PC-9 (cell line): Measurements from ENCODE around the gene TMPRSS12. TPM values are rescaled to one million over a fixed set of nuclear protein-coding genes. Genes with fewer than 3 reads are reported as not detected.

ENCODE experiments used
- BruUV-seq: library from RNA; stranded (reverse); fragments of 400-500 nt; replicated peaks from 2 replicates; lab custom pipeline; 2021; lab: Mats Ljungman, UMichigan
- CTCF ChIA-PET: fragments of 300-600 bp; sonication (Branson Sonifier 250); formaldehyde crosslinking; loops from one replicate; lab custom pipeline; 2022; ENCODE audit warnings: antibody characterized with exemption; lab: Charles Lee
- POLR2A ChIA-PET: fragments of 300-600 bp; sonication (Branson Sonifier 250); formaldehyde crosslinking; loops from one replicate; lab custom pipeline; 2022; ENCODE audit warnings: antibody characterized with exemption; ENCODE audit not compliant: unreplicated experiment; lab: Charles Lee
- DNase-seq, 2 experiments: peaks; one replicate each; pipeline versions ENCODE4 v3.0.0 to v3.0.0-alpha.2; 2015 to 2022; ENCODE audit warnings: mixed read lengths in 1 of 2
- H2AFZ ChIP-seq: fragments of 200-600 bp; sonication (generic); 2 replicates; pipeline ENCODE4 v1.8.1; 2017; ENCODE audit warnings: antibody characterized with exemption
- H3F3A ChIP-seq: fragments of 200-600 bp; sonication (generic); 2 replicates; pipeline ENCODE4 v1.8.1; 2017; ENCODE audit warnings: antibody characterized with exemption, mild to moderate bottlenecking, low read depth; ENCODE audit not compliant: insufficient read depth
- H3K27ac ChIP-seq: fragments of 200-600 bp; sonication (generic); 2 replicates; pipeline ENCODE4 v1.6.1; 2016; ENCODE audit warnings: mixed run types
- H3K27me3 ChIP-seq: fragments of 200-600 bp; sonication (generic); 2 replicates; pipeline ENCODE4 v1.6.1; 2016; ENCODE audit warnings: low read depth, mixed run types; ENCODE audit not compliant: insufficient read depth
- H3K36me3 ChIP-seq: fragments of 200-600 bp; sonication (generic); 2 replicates; pipeline ENCODE4 v1.6.1; 2016; ENCODE audit warnings: low read depth, mixed run types
- H3K4me1 ChIP-seq: fragments of 200-600 bp; sonication (generic); replicated peaks from 2 replicates; pipeline ENCODE4 v1.6.1; 2016; ENCODE audit warnings: mixed run types; ENCODE audit not compliant: insufficient read depth
- H3K4me2 ChIP-seq: fragments of 200-600 bp; sonication (generic); 2 replicates; pipeline ENCODE4 v1.6.1; 2017; ENCODE audit warnings: mixed run types
- H3K4me3 ChIP-seq: fragments of 200-600 bp; sonication (generic); 2 replicates; pipeline ENCODE4 v1.6.1; 2016; ENCODE audit warnings: mixed run types
- H3K79me2 ChIP-seq: fragments of 200-600 bp; sonication (generic); 2 replicates; pipeline ENCODE4 v1.6.1; 2017; ENCODE audit warnings: low read depth, mixed run types
- H3K9me2 ChIP-seq: fragments of 200-600 bp; sonication (generic); 2 replicates; pipeline ENCODE4 v1.8.1; 2017; ENCODE audit warnings: mild to moderate bottlenecking; ENCODE audit not compliant: insufficient read depth
- H3K9me3 ChIP-seq: fragments of 200-600 bp; sonication (generic); 2 replicates; pipeline ENCODE4 v1.8.1; 2016; ENCODE audit warnings: low read depth; ENCODE audit not compliant: insufficient read depth
- H4K20me1 ChIP-seq: fragments of 200-600 bp; sonication (generic); 2 replicates; pipeline ENCODE4 v1.8.1; 2017; ENCODE audit not compliant: insufficient read depth
- CTCF ChIP-seq: fragments of 200-600 bp; sonication (generic); conservative IDR thresholded peaks from 2 replicates; pipeline ENCODE4 v1.6.1; 2017; ENCODE audit warnings: mixed run types, antibody characterized with exemption, mild to moderate bottlenecking, moderate library complexity
- EZH2 ChIP-seq: fragments of 200-600 bp; sonication (generic); IDR thresholded peaks from 2 replicates; pipeline ENCODE4 v1.8.0; 2017; ENCODE audit warnings: antibody characterized with exemption, low read depth
- intact Hi-C: fragments of 100-400 bp; cut with micrococcal nuclease; formaldehyde crosslinking; loops from one replicate; pipeline ENCODE4 v1.10.0; 2022; ENCODE audit not compliant: unreplicated experiment
- total RNA-seq: library from RNA; stranded (reverse); gene quantifications from 2 replicates; pipeline ENCODE4 v1.2.3, GENCODE V29; 2021

The TMPRSS12 gene
- total RNA-seq, 1 experiment from 2014 or later: not detected

- no peak overlapping the region for H3K27ac ChIP-seq
- intact Hi-C loops: loop anchor here (10.0 kb wide), 2 partner anchors 78 to 102 kb away; partner anchors contain the start of genes SLC11A2 and TMPRSS12
- TF ChIP-seq CTCF (no peak), EZH2 (no peak)
Observed at GRCh38 chr12:50922820-50923219, 80.1 kb downstream of the TMPRSS12 start.

GRCh38 chr12:50923361-50924130, 80.8 kb downstream of the TMPRSS12 start:
- Histone ChIP-seq H3K4me1 (peaks cover 19% of the 10 kb centered on the region), H3K9me2 (no peaks in the 10 kb centered on the region), H2AFZ (0 out of 2 replicates have a peak overlapping the region, but pooled peaks have one; percentile 16), H3K36me3 (no peaks in the 10 kb centered on the region), H3K79me2 (no peaks in the 10 kb centered on the region), H3K27ac (no peak overlapping the region), H3K27me3 (no peaks in the 10 kb centered on the region), H3K4me2 (peak overlapping the region; percentile 63), H3K9me3 (no peaks in the 10 kb centered on the region), H3K4me3 (no peak overlapping the region; the same call in 1 of the 2 replicates), H4K20me1 (no peaks in the 10 kb centered on the region), H3F3A (0 out of 2 replicates have a peak, but pooled peaks cover 5% of the 10 kb centered on the region)
- no peak for TF ChIP-seq CTCF
- TF ChIP-seq EZH2: no peak
- intact Hi-C loops: loop anchor here (10.0 kb wide), 2 partner anchors 79 to 101 kb away; partner anchors contain the start of genes SLC11A2 and TMPRSS12
- CTCF ChIA-PET: interaction anchor here (0.6 to 0.9 kb wide), 2 partner anchors 61 to 951 kb away, joined by 3 to 4 read pairs; no protein-coding TSS in a partner anchor
- POLR2A ChIA-PET: interaction anchor here (0.5 kb wide), 1 partner anchor 517 kb away, joined by 4 read pairs; no protein-coding TSS in a partner anchor
- DNase-seq: no peak
- BruUV-seq: no TSS peak

More at GRCh38 chr12:50922820-50923219, 80.1 kb downstream of the TMPRSS12 start:
- no peak overlapping the region for H2AFZ ChIP-seq
- H3F3A ChIP-seq: 0 out of 2 replicates have a peak, but pooled peaks cover 5% of the 10 kb centered on the region
- no TSS peak for BruUV-seq
- DNase-seq: no peak
- CTCF ChIA-PET: interaction anchor here (0.6 kb wide), 3 partner anchors 129 to 952 kb away, joined by 4 to 5 read pairs (median 5); no protein-coding TSS in a partner anchor
- peaks cover 19% of the 10 kb centered on the region for H3K4me1 ChIP-seq
- no peak overlapping the region for H3K4me2 ChIP-seq
- no peaks in the 10 kb centered on the region for H3K79me2 ChIP-seq
- no peaks in the 10 kb centered on the region for H4K20me1 ChIP-seq
- no peaks in the 10 kb centered on the region for H3K27me3 ChIP-seq
- no peaks in the 10 kb centered on the region for H3K36me3 ChIP-seq
- H3K9me3 ChIP-seq: no peaks in the 10 kb centered on the region
- H3K9me2 ChIP-seq: no peaks in the 10 kb centered on the region
- POLR2A ChIA-PET: no interaction called here
- no peak overlapping the region for H3K4me3 ChIP-seq

- no peak for TF ChIP-seq CTCF
- TF ChIP-seq EZH2: no peak
- CTCF ChIA-PET: interaction anchor here (0.7 to 0.9 kb wide), 2 partner anchors 37 to 62 kb away, joined by 3 read pairs; no protein-coding TSS in a partner anchor
- no peak for DNase-seq
- BruUV-seq: no TSS peak
- no peaks in the 10 kb centered on the region for H4K20me1 ChIP-seq
- 0 out of 2 replicates have a peak, but pooled peaks cover 5% of the 10 kb centered on the region for H3F3A ChIP-seq
- intact Hi-C loops: loop anchor here (10.0 kb wide), 2 partner anchors 79 to 101 kb away; partner anchors contain the start of genes SLC11A2 and TMPRSS12
- H3K4me3 ChIP-seq: no peak overlapping the region; the same call in 1 of the 2 replicates
- H3K36me3 ChIP-seq: no peaks in the 10 kb centered on the region
- no peaks in the 10 kb centered on the region for H3K9me3 ChIP-seq
- H3K9me2 ChIP-seq: no peaks in the 10 kb centered on the region
- H3K27ac ChIP-seq: no peak overlapping the region
- peaks cover 19% of the 10 kb centered on the region for H3K4me1 ChIP-seq
- H3K27me3 ChIP-seq: no peaks in the 10 kb centered on the region
- 0 out of 2 replicates have a peak overlapping the region, but pooled peaks have one; percentile 16 for H2AFZ ChIP-seq
- POLR2A ChIA-PET: interaction anchor here (0.5 kb wide), 1 partner anchor 517 kb away, joined by 4 read pairs; no protein-coding TSS in a partner anchor
- H3K4me2 ChIP-seq: peak overlapping the region; percentile 63
- H3K79me2 ChIP-seq: no peaks in the 10 kb centered on the region
Observed at GRCh38 chr12:50924131-50924438, 81.4 kb downstream of the TMPRSS12 start.
